KMS-11 (cell line): ENCODE measurements around the gene PAN3.
"Not testable (repeated sequence)": the region's sequence is repeated elsewhere in the genome, so short reads cannot be mapped to it uniquely, and the experiment has no call there.

ENCODE experiments used
- H2AFZ ChIP-seq: fragments of 200-600 bp; sonication (generic); 2 replicates; pipeline ENCODE4 v1.6.1; 2016; ENCODE audit warnings: antibody characterized with exemption, mixed run types, low read depth
- H3K27ac ChIP-seq: fragments of 200-600 bp; sonication (generic); 2 replicates; pipeline ENCODE4 v1.6.1; 2016; ENCODE audit warnings: mild to moderate bottlenecking, mixed run types
- H3K27me3 ChIP-seq: fragments of 200-600 bp; sonication (generic); 2 replicates; pipeline ENCODE4 v1.6.1; 2017; ENCODE audit warnings: mild to moderate bottlenecking, low read depth, mixed run types, moderate library complexity; ENCODE audit not compliant: insufficient read depth
- H3K36me3 ChIP-seq: fragments of 200-600 bp; sonication (generic); 2 replicates; pipeline ENCODE4 v1.6.1; 2017; ENCODE audit warnings: mild to moderate bottlenecking, mixed run types; ENCODE audit not compliant: insufficient read depth
- H3K4me1 ChIP-seq: fragments of 200-600 bp; sonication (generic); 2 replicates; pipeline ENCODE4 v1.6.1; 2016; ENCODE audit warnings: mild to moderate bottlenecking, low read depth, mixed run types; ENCODE audit not compliant: poor library complexity, severe bottlenecking
- H3K4me2 ChIP-seq: fragments of 200-600 bp; sonication (generic); 2 replicates; pipeline ENCODE4 v1.7.0; 2016; ENCODE audit warnings: mild to moderate bottlenecking, mixed run types
- H3K4me3 ChIP-seq: fragments of 200-600 bp; sonication (generic); IDR thresholded peaks from 2 replicates; pipeline ENCODE4 v1.6.1; 2017; ENCODE audit warnings: low read depth, low read length, mixed read lengths; ENCODE audit not compliant: insufficient read depth
- H3K79me2 ChIP-seq: fragments of 200-600 bp; sonication (generic); 2 replicates; pipeline ENCODE4 v1.6.1; 2016; ENCODE audit warnings: low read depth, mixed run types; ENCODE audit not compliant: insufficient read depth
- H3K9ac ChIP-seq: fragments of 200-600 bp; sonication (generic); 2 replicates; pipeline ENCODE4 v1.6.1; 2016; ENCODE audit warnings: mild to moderate bottlenecking, mixed run types
- H4K20me1 ChIP-seq: fragments of 200-600 bp; sonication (generic); 2 replicates; pipeline ENCODE4 v1.6.1; 2016; ENCODE audit warnings: mild to moderate bottlenecking, mixed run types; ENCODE audit not compliant: insufficient read depth
- TF ChIP-seq, protein P1 (sequence below): fragments of 200-600 bp; sonication (generic); conservative IDR thresholded peaks from 2 replicates; pipeline ENCODE4 v1.6.1; 2017; ENCODE audit warnings: low read depth, mild to moderate bottlenecking, antibody characterized with exemption, low read length, moderate library complexity, mixed read lengths

Gene PAN3

DNA sequence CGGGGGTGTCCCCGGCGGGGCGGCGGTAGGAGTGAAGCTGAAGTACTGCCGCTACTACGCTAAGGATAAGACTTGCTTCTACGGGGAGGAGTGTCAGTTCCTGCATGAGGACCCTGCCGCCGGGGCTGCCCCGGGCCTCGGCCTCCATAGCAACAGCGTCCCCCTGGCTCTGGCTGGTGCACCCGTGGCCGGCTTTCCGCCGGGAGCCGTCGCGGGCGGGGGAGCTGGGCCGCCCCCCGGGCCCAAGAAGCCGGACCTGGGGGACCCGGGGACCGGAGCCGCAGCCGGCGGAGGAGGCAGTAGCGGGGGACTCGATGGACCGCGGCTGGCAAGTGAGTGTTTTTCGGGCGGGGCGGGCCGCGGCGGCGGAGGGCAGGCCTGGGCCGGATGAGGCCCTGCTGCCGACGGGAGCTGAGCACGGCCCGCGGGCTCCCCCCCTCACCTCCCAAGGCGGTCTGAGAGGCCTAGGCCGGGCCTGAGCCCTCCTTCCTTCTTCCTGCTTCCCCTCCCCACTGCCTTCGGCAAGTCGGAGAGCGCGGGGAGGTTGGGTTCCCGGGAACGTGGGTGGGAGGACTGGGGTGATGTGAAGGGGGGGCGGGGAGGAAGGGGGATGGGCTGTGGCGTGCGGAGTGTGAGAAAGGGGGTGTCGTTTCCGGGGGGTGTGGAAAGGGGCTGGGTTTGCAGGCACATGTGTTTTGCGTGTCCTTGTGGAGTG lies 568 bp downstream of the PAN3 start:
- Histone ChIP-seq H3K4me2 (no peak overlapping the region), H3K4me3 (no peak overlapping the region), H3K36me3 (no peaks in the 10 kb centered on the region), H3K79me2 (peaks cover 52% of the 10 kb centered on the region), H3K27ac (peak overlapping the region; percentile 90), H4K20me1 (no peaks in the 10 kb centered on the region), H3K27me3 (no peaks in the 10 kb centered on the region), H2AFZ (peak overlapping the region; percentile 67; the same call in 1 of the 2 replicates), H3K9ac (peak overlapping the region; percentile 86), H3K4me1 (peaks cover 6% of the 10 kb centered on the region)
- TF ChIP-seq, protein P1, sequence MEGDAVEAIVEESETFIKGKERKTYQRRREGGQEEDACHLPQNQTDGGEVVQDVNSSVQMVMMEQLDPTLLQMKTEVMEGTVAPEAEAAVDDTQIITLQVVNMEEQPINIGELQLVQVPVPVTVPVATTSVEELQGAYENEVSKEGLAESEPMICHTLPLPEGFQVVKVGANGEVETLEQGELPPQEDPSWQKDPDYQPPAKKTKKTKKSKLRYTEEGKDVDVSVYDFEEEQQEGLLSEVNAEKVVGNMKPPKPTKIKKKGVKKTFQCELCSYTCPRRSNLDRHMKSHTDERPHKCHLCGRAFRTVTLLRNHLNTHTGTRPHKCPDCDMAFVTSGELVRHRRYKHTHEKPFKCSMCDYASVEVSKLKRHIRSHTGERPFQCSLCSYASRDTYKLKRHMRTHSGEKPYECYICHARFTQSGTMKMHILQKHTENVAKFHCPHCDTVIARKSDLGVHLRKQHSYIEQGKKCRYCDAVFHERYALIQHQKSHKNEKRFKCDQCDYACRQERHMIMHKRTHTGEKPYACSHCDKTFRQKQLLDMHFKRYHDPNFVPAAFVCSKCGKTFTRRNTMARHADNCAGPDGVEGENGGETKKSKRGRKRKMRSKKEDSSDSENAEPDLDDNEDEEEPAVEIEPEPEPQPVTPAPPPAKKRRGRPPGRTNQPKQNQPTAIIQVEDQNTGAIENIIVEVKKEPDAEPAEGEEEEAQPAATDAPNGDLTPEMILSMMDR, result no peak

DNA sequence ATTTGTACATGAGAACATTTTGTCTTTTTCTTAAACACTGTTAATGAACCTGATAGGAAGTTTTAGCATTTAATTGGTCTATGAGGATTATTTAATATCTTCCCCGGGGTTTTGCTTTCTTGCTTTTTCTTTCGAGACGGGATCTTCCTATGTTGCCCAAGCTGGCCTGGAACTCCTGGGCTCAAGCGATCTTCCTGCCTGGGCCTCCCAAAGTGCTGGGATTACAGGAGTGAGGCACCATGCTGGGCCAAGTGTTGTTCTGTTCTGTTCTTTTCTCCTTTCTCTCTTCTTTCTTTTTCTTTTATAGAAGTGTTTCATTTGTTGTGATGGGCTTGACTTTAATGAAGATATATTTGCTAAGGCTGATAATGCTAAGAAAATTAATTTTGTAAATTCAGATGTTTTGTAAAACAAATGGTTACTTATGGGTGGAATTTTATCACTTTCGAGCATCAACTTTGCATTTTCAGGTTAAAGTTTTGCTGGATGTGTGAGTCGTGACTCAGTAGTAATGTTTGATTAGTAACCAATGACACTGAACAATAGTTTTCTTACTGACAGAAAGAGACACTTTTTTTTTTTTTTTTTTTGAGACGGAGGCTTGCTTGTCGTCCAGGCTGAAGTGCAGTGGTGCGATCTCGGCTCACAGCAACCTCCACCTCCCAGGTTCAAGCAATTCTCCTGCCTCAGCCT lies 2.2 kb downstream of the PAN3 start:
- Histone ChIP-seq H2AFZ (no peak overlapping the region), H3K79me2 (peaks cover 69% of the 10 kb centered on the region), H3K9ac (no peak overlapping the region)

GRCh38 chr13:28141542-28141941 lies 3.2 kb downstream of the PAN3 start:
- H3K4me2 ChIP-seq, H3K9ac ChIP-seq, H2AFZ ChIP-seq, H4K20me1 ChIP-seq, H3K27me3 ChIP-seq, H3K27ac ChIP-seq, H3K4me3 ChIP-seq, H3K36me3 ChIP-seq, H3K4me1 ChIP-seq: not testable (repeated sequence)
- H3K79me2 ChIP-seq, result peaks cover 74% of the 10 kb centered on the region

More for the DNA sequence above, 2.2 kb downstream of the PAN3 start:
- Histone ChIP-seq H3K4me3 (no peak overlapping the region), H3K27me3 (no peaks in the 10 kb centered on the region), H3K4me2 (peak overlapping the region; percentile 73), H3K36me3 (no peaks in the 10 kb centered on the region), H4K20me1 (no peaks in the 10 kb centered on the region), H3K27ac (no peak overlapping the region), H3K4me1 (peaks cover 6% of the 10 kb centered on the region)
- TF ChIP-seq, protein P1, result no peak

GRCh38 chr13:28145049-28145448 lies 6.7 kb downstream of the PAN3 start:
- TF ChIP-seq, protein P1, result no peak
- H3K4me1 ChIP-seq, result no peaks in the 10 kb centered on the region
- H3K79me2 ChIP-seq, result peaks cover 80% of the 10 kb centered on the region
- H3K36me3 ChIP-seq, result no peaks in the 10 kb centered on the region
- no peak overlapping the region for H2AFZ ChIP-seq
- no peaks in the 10 kb centered on the region; the same call in 1 of the 2 replicates for H4K20me1 ChIP-seq
- no peaks in the 10 kb centered on the region for H3K27me3 ChIP-seq
- H3K27ac ChIP-seq, result no peak overlapping the region
- no peak overlapping the region for H3K9ac ChIP-seq
- H3K4me2 ChIP-seq, result no peak overlapping the region
- H3K4me3 ChIP-seq, result no peak overlapping the region

DNA sequence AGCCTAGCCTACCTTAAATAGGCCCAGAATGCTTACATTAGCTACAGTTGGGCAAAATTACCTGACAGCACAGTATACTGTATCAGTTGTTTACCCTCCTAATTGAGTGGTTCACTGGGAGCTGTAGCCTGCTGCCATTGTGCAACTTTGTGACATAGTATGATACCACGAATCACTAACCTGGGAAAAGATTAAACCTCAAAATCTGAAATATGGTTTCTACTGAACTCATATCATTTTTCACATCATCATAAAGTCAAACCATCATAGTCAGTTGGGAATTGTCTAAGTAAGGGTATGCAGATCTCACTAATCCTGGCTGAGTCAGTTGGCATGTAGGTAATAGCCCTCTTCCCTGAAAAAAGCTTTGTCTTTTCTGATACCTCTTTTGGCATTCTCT lies 9.2 kb downstream of the PAN3 start:
- Histone ChIP-seq H3K36me3 (no peaks in the 10 kb centered on the region), H3K79me2 (peaks cover 68% of the 10 kb centered on the region), H3K4me3 (no peak overlapping the region), H3K9ac (no peak overlapping the region), H3K4me2 (no peak overlapping the region), H3K4me1 (no peaks in the 10 kb centered on the region), H3K27ac (no peak overlapping the region), H4K20me1 (no peaks in the 10 kb centered on the region; the same call in 1 of the 2 replicates), H3K27me3 (no peaks in the 10 kb centered on the region), H2AFZ (no peak overlapping the region)
- TF ChIP-seq, protein P1, result no peak
